Stimulated activated CD4-positive, alpha-beta T cell treated with anti-CD3 and anti-CD28 coated beads, TNF-alpha, amount 100 ng/mL, for 4 hours (primary cell): ENCODE measurements around the gene LAMTOR5.
"Not testable (repeated sequence)": the region's sequence is repeated elsewhere in the genome, so short reads cannot be mapped to it uniquely, and the experiment has no call there.

Experiments
- DNase-seq, 3 experiments: peaks; one replicate each; pipeline ENCODE4 v3.0.0-alpha.2; 2020; ENCODE audit warnings: low read depth in 3 of 3

Gene LAMTOR5

GRCh38 chr1:110426854-110427253 is 19.4 kb upstream of the LAMTOR5 start:
- no peak for DNase-seq

GRCh38 chr1:110425612-110426152 is 18.2 kb upstream of the LAMTOR5 start:
- no peak for DNase-seq

GRCh38 chr1:110424699-110425611 is 17.5 kb upstream of the LAMTOR5 start:
- no peak for DNase-seq

- DNase-seq: no peak
These were observed 13.6 kb upstream of the LAMTOR5 start for GRCh38 chr1:110420874-110421793.

GRCh38 chr1:110420023-110420662 is 12.6 kb upstream of the LAMTOR5 start:
- no peak for DNase-seq

- DNase-seq: no peak
These were observed 11.2 kb upstream of the LAMTOR5 start for GRCh38 chr1:110418729-110419128.

GRCh38 chr1:110413045-110413444 is 5.6 kb upstream of the LAMTOR5 start:
- DNase-seq: not testable (repeated sequence)

- peak; percentile 29 to 39 (median 32) for DNase-seq
These were observed 5.1 kb upstream of the LAMTOR5 start for GRCh38 chr1:110412576-110412975.

- no peak for DNase-seq
These were observed 3.8 kb upstream of the LAMTOR5 start for GRCh38 chr1:110411173-110411735.

- DNase-seq: no peak
These were observed 1.8 kb upstream of the LAMTOR5 start for GRCh38 chr1:110409316-110409715.

- no peak for DNase-seq
These were observed 994 bp upstream of the LAMTOR5 start for GRCh38 chr1:110408488-110408887.

GRCh38 chr1:110406407-110406806 is 1.1 kb downstream of the LAMTOR5 start:
- not testable (repeated sequence) for DNase-seq

- no peak for DNase-seq
These were observed 3.1 kb downstream of the LAMTOR5 start for GRCh38 chr1:110404401-110404800.

GRCh38 chr1:110403805-110404204 is 3.7 kb downstream of the LAMTOR5 start:
- no peak for DNase-seq

- DNase-seq: not testable (repeated sequence)
These were observed 11.1 kb downstream of the LAMTOR5 start for GRCh38 chr1:110396259-110396958.

- DNase-seq: no peak
These were observed 13.0 kb downstream of the LAMTOR5 start for GRCh38 chr1:110394493-110394820.

GRCh38 chr1:110393691-110394492 is 13.6 kb downstream of the LAMTOR5 start:
- no peak for DNase-seq

- DNase-seq: no peak
These were observed 14.2 kb downstream of the LAMTOR5 start for GRCh38 chr1:110393286-110393685.

GRCh38 chr1:110390692-110391245 is 16.7 kb downstream of the LAMTOR5 start, which contains the start of gene SLC16A4:
Gene SLC16A4 (minus strand): TSS chr1:110391026. CDS start chr1:110389323, 1,703 bp downstream.
- no peak for DNase-seq

- no peak for DNase-seq
These were observed 17.4 kb downstream of the LAMTOR5 start for GRCh38 chr1:110390096-110390495.
